Activated T-cell treated with anti-CD3 and anti-CD28 coated beads, Interleukin-2, amount 50 U/mL, for 24 hours (primary cell): Measurements from ENCODE around the gene POU4F1.

Experiments used
- DNase-seq: peaks from one replicate; pipeline ENCODE4 v3.0.0-alpha.2; 2020
- H3K27ac Mint-ChIP-seq: 2 replicates; pipeline ENCODE4 v1.8.0; 2020; ENCODE audit warnings: mild to moderate bottlenecking, mixed read lengths
- H3K27me3 Mint-ChIP-seq: 2 replicates; pipeline ENCODE4 v1.8.0; 2020; ENCODE audit warnings: mixed read lengths
- H3K36me3 Mint-ChIP-seq: 2 replicates; pipeline ENCODE4 v1.8.0; 2020; ENCODE audit warnings: low read depth, mixed read lengths
- H3K4me1 Mint-ChIP-seq: 2 replicates; pipeline ENCODE4 v1.8.0; 2020; ENCODE audit warnings: low read depth, mixed read lengths
- H3K4me3 Mint-ChIP-seq: 2 replicates; pipeline ENCODE4 v1.8.0; 2020; ENCODE audit warnings: mild to moderate bottlenecking, moderate library complexity, mixed read lengths
- H3K9me3 Mint-ChIP-seq: 2 replicates; pipeline ENCODE4 v1.8.0; 2020; ENCODE audit warnings: mixed read lengths

The POU4F1 gene

GRCh38 chr13:78587395-78587794, 16.0 kb downstream of the POU4F1 start:
- H3K36me3 Mint-ChIP-seq = no peaks in the 10 kb centered on the region
- H3K27ac Mint-ChIP-seq = no peak overlapping the region
- no peak overlapping the region for H3K4me3 Mint-ChIP-seq
- peaks cover 4% of the 10 kb centered on the region for H3K9me3 Mint-ChIP-seq
- DNase-seq = no peak
- peaks cover 8% of the 10 kb centered on the region for H3K4me1 Mint-ChIP-seq
- H3K27me3 Mint-ChIP-seq = peaks cover 81% of the 10 kb centered on the region

GRCh38 chr13:78586706-78587105, 16.6 kb downstream of the POU4F1 start:
- peaks cover 4% of the 10 kb centered on the region for H3K9me3 Mint-ChIP-seq
- no peaks in the 10 kb centered on the region for H3K36me3 Mint-ChIP-seq
- no peak overlapping the region for H3K4me3 Mint-ChIP-seq
- H3K4me1 Mint-ChIP-seq = peaks cover 8% of the 10 kb centered on the region
- no peak for DNase-seq
- no peak overlapping the region for H3K27ac Mint-ChIP-seq
- H3K27me3 Mint-ChIP-seq = peaks cover 79% of the 10 kb centered on the region

- Mint-ChIP-seq H3K4me3 (no peak overlapping the region), H3K27ac (no peak overlapping the region), H3K9me3 (no peaks in the 10 kb centered on the region), H3K27me3 (peaks cover 44% of the 10 kb centered on the region), H3K4me1 (no peaks in the 10 kb centered on the region), H3K36me3 (no peaks in the 10 kb centered on the region)
- no peak for DNase-seq
Observed at GRCh38 chr13:78576261-78576660, 27.1 kb downstream of the POU4F1 start.

- no peak for DNase-seq
- Mint-ChIP-seq H3K27ac (no peak overlapping the region), H3K36me3 (no peaks in the 10 kb centered on the region), H3K4me3 (no peak overlapping the region), H3K9me3 (no peaks in the 10 kb centered on the region), H3K4me1 (no peaks in the 10 kb centered on the region), H3K27me3 (peaks cover 24% of the 10 kb centered on the region)
Observed at GRCh38 chr13:78572459-78572858, 30.9 kb downstream of the POU4F1 start.

GRCh38 chr13:78569029-78569428, 34.3 kb downstream of the POU4F1 start:
- Mint-ChIP-seq H3K4me1 (no peaks in the 10 kb centered on the region), H3K27me3 (peaks cover 20% of the 10 kb centered on the region), H3K27ac (no peak overlapping the region), H3K4me3 (no peak overlapping the region), H3K9me3 (no peaks in the 10 kb centered on the region), H3K36me3 (no peaks in the 10 kb centered on the region)
- DNase-seq = no peak

GRCh38 chr13:78566631-78567030, 36.7 kb downstream of the POU4F1 start:
- Mint-ChIP-seq H3K4me3 (no peak overlapping the region), H3K27ac (no peak overlapping the region), H3K4me1 (no peaks in the 10 kb centered on the region), H3K27me3 (peaks cover 32% of the 10 kb centered on the region), H3K36me3 (no peaks in the 10 kb centered on the region), H3K9me3 (no peaks in the 10 kb centered on the region)
- no peak for DNase-seq

- no peak for DNase-seq
- Mint-ChIP-seq H3K27ac (no peak overlapping the region), H3K36me3 (no peaks in the 10 kb centered on the region), H3K4me1 (no peaks in the 10 kb centered on the region), H3K4me3 (no peak overlapping the region), H3K27me3 (peaks cover 36% of the 10 kb centered on the region), H3K9me3 (no peaks in the 10 kb centered on the region)
Observed at GRCh38 chr13:78562237-78562889, 41.0 kb downstream of the POU4F1 start.
